Tibial nerve (tissue), 4 donors: ENCODE measurements around the gene DISC1. TPM values are rescaled to one million over a fixed set of nuclear protein-coding genes. Genes with fewer than 3 reads are reported as not detected.

ENCODE experiments used
- DNase-seq, 2 donors: peaks; one replicate each; pipeline ENCODE4 v3.0.0-alpha.2; 2019; ENCODE audit warnings: low spot score in 2 of 2
- H3K27ac ChIP-seq, 4 donors: fragments of 200-600 bp; sonication (generic) in 3 of 4; one replicate each; pipeline ENCODE4 v1.5.1; 2017 to 2019; ENCODE audit warnings: mild to moderate bottlenecking in 1 of 4
- H3K27me3 ChIP-seq, 2 donors: fragments of 200-600 bp; sonication (generic) in 1 of 2; one replicate each; pipeline versions ENCODE4 v1.5.1 to v1.6.0; 2017 to 2019
- H3K36me3 ChIP-seq, 3 donors: fragments of 200-600 bp; sonication (generic); one replicate each; pipeline ENCODE4 v1.5.1; 2018 to 2019
- H3K4me1 ChIP-seq, 4 donors: fragments of 200-600 bp; sonication (generic) in 3 of 4; one replicate each; pipeline ENCODE4 v1.5.1; 2017 to 2019
- H3K4me3 ChIP-seq, 4 donors: fragments of 200-600 bp; sonication (generic) in 3 of 4; one replicate each; pipeline ENCODE4 v1.5.1; 2017 to 2019; ENCODE audit warnings: mild to moderate bottlenecking in 1 of 4, moderate library complexity in 1 of 4
- H3K9me3 ChIP-seq, 4 donors: fragments of 200-600 bp; sonication (generic) in 3 of 4; one replicate each; pipeline ENCODE4 v1.5.1; 2017 to 2019
- CTCF ChIP-seq, 5 experiments: fragments of 200-600 bp in 3 of 5; fragments of 450-650 bp in 2 of 5; sonication (generic) in 3 of 5; IDR thresholded peaks; one replicate each; pipeline ENCODE4 v1.5.1; 2016 to 2019; ENCODE audit warnings: antibody characterized with exemption in 5 of 5, mild to moderate bottlenecking in 3 of 5, moderate library complexity in 2 of 5
- EP300 ChIP-seq, 2 donors: sonication (generic); formaldehyde crosslinking; IDR thresholded peaks; one replicate each; pipeline ENCODE4 v1.6.1; 2017; ENCODE audit warnings: antibody characterized with exemption in 2 of 2, mild to moderate bottlenecking in 1 of 2
- POLR2A ChIP-seq, 2 donors: fragments of 450-650 bp; IDR thresholded peaks; one replicate each; pipeline ENCODE4 v1.6.1; 2017; ENCODE audit warnings: antibody characterized with exemption in 2 of 2, mild to moderate bottlenecking in 2 of 2, moderate library complexity in 2 of 2
- WGBS, 2 donors: methylation state at CpG; one replicate each; pipeline ENCODE4 v1.1.5; 2018; 5-methylcytosine and 5-hydroxymethylcytosine counted together
- total RNA-seq, 4 donors: library from RNA; depleted of rRNA; stranded (reverse); fragments of >200 nt; gene quantifications; one replicate each; pipeline ENCODE4 v1.1.0, GENCODE V29; 2016

The DISC1 gene
- total RNA-seq, 4 donors from 2014 or later, result 29.9 to 39.0 (median 32.7) TPM

- TF ChIP-seq CTCF (IDR thresholded peaks at IDR 0.05) (no peak), EP300 (IDR thresholded peaks at IDR 0.05) (no peak), POLR2A (IDR thresholded peaks at IDR 0.05) (no peak)
- DNase-seq, result no peak
- Histone ChIP-seq H3K4me3 (no peak overlapping the region), H3K27ac (no peak overlapping the region), H3K4me1 (peaks cover 0 to 9% (median 4%) of the 10 kb centered on the region in 4 donors), H3K36me3 (no peaks in the 10 kb centered on the region), H3K9me3 (no peaks in the 10 kb centered on the region), H3K27me3 (no peaks in the 10 kb centered on the region)
These were observed 104.7 kb downstream of the DISC1 start for GRCh38 chr1:231731268-231731667.

GRCh38 chr1:231733063-231733462, 106.5 kb downstream of the DISC1 start:
- Histone ChIP-seq H3K36me3 (peaks cover 0 to 2% (median 0%) of the 10 kb centered on the region in 3 donors), H3K4me3 (no peak overlapping the region), H3K27ac (no peak overlapping the region), H3K27me3 (no peaks in the 10 kb centered on the region), H3K4me1 (peaks cover 0 to 9% (median 4%) of the 10 kb centered on the region in 4 donors), H3K9me3 (no peaks in the 10 kb centered on the region)
- no peak for TF ChIP-seq EP300 (IDR thresholded peaks at IDR 0.05)
- no peak for TF ChIP-seq POLR2A (IDR thresholded peaks at IDR 0.05)
- no peak for TF ChIP-seq CTCF (IDR thresholded peaks at IDR 0.05)
- no peak for DNase-seq

DNA sequence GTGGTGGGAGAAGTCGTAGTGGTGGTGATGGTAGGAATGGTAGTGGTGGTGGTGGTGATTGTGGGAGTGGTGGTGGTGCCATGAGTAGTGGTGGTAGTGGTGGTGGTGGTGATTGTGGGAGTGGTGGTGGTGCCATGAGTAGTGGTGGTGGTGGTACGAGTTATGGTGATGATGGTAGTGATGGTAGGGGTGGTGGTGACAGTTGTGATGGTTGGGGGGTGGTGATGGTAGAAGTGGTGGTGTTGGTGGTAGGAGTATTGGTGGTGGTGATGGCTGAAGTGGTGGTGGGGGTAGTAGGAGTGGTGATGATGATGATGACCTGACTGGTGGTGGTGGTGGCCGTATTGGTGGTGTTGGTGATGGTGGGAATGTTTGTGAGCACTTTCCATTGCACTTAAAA, 107.1 kb downstream of the DISC1 start:
- H3K36me3 ChIP-seq, result peaks cover 0 to 8% (median 0%) of the 10 kb centered on the region in 3 donors
- H3K4me3 ChIP-seq, result no peak overlapping the region
- no peaks in the 10 kb centered on the region for H3K27me3 ChIP-seq
- peaks cover 0 to 9% (median 4%) of the 10 kb centered on the region in 4 donors for H3K4me1 ChIP-seq
- no peaks in the 10 kb centered on the region for H3K9me3 ChIP-seq
- WGBS, 2 donors, result 74 to 97% methylated on average over 3 of the region's 3 CpGs
- no peak overlapping the region for H3K27ac ChIP-seq
- no peak for DNase-seq
- no peak for TF ChIP-seq CTCF (IDR thresholded peaks at IDR 0.05)
- TF ChIP-seq EP300 (IDR thresholded peaks at IDR 0.05), result no peak
- no peak for TF ChIP-seq POLR2A (IDR thresholded peaks at IDR 0.05)

DNA sequence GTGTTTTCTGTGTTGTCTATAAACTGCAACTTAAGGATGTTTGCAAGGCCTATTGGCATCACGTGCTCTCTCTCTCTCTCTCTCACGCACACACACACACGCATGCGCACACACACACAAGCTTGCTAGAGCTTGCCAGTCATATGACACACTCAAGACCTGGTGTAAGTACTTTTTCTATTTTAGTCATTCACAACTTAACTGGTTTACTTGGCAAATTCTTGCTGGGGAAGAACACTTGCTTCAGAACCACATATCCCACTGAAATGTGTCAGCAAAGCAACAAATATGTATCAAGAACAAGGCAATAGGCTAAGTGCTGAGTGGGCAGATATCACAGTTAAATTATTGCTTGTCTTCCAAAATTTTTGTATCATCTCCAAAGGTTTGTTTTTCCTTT, 107.8 kb downstream of the DISC1 start:
- no peaks in the 10 kb centered on the region for H3K9me3 ChIP-seq
- no peak for DNase-seq
- TF ChIP-seq POLR2A (IDR thresholded peaks at IDR 0.05), result no peak
- no peak for TF ChIP-seq CTCF (IDR thresholded peaks at IDR 0.05)
- peak in 1 of 2 donors; percentile 28 for TF ChIP-seq EP300 (IDR thresholded peaks at IDR 0.05)
- peaks cover 0 to 7% (median 4%) of the 10 kb centered on the region in 4 donors for H3K4me1 ChIP-seq
- WGBS, 2 donors, result 83 to 90% methylated on average over 4 of the region's 4 CpGs
- H3K27ac ChIP-seq, result no peak overlapping the region
- no peaks in the 10 kb centered on the region for H3K27me3 ChIP-seq
- no peak overlapping the region for H3K4me3 ChIP-seq
- H3K36me3 ChIP-seq, result peaks cover 0 to 14% (median 0%) of the 10 kb centered on the region in 3 donors

GRCh38 chr1:231735411-231735810, 108.8 kb downstream of the DISC1 start:
- no peaks in the 10 kb centered on the region for H3K9me3 ChIP-seq
- no peaks in the 10 kb centered on the region for H3K27me3 ChIP-seq
- H3K36me3 ChIP-seq, result peaks cover 0 to 18% (median 0%) of the 10 kb centered on the region in 3 donors
- no peak overlapping the region for H3K4me3 ChIP-seq
- TF ChIP-seq POLR2A (IDR thresholded peaks at IDR 0.05), result no peak
- H3K4me1 ChIP-seq, result peaks cover 0 to 4% (median 0%) of the 10 kb centered on the region in 4 donors
- H3K27ac ChIP-seq, result no peak overlapping the region
- WGBS, 2 donors, result 26 to 33% methylated on average over 3 of the region's 3 CpGs
- DNase-seq, result no peak

DNA sequence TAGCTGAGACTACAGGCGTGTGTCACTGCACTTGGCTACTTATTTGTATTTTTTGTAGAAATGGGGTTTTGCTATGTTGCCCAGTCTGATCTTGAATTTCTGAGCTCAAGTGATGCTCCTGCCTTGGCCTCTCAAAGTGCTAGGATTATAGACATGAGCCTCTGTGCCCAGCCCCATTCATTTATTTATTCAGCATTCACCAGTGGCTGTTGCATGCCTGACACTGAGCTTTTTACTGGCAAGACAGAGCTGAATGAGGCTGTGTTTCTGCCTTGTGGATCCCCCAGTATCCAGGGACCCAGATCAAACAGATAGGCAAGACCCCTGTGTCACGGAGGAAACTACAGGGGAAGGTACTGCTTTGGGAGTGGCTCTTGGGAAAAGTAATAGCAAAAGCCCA, 109.4 kb downstream of the DISC1 start:
- H3K4me1 ChIP-seq, result peaks cover 0 to 4% (median 0%) of the 10 kb centered on the region in 4 donors
- no peak overlapping the region for H3K4me3 ChIP-seq
- H3K36me3 ChIP-seq, result peaks cover 0 to 18% (median 0%) of the 10 kb centered on the region in 3 donors
- DNase-seq, result no peak
- no peaks in the 10 kb centered on the region for H3K27me3 ChIP-seq
- no peaks in the 10 kb centered on the region for H3K9me3 ChIP-seq
- TF ChIP-seq CTCF (IDR thresholded peaks at IDR 0.05) (no peak), POLR2A (IDR thresholded peaks at IDR 0.05) (no peak), EP300 (IDR thresholded peaks at IDR 0.05) (no peak)
- H3K27ac ChIP-seq, result no peak overlapping the region
- 82 to 90% methylated on average over 2 of the region's 2 CpGs for WGBS, 2 donors
